HG03342 (cell line): ENCODE data around the gene HEATR5A.
"Not testable (repeated sequence)": the region's sequence is repeated elsewhere in the genome, so short reads cannot be mapped to it uniquely, and the experiment has no call there.

Experiments used
- ATAC-seq: cut with Tn5 transposase; IDR thresholded peaks from one replicate; pipeline ENCODE4 v1.9.1; 2021; ENCODE audit warnings: mild to moderate bottlenecking, moderate library complexity; ENCODE audit not compliant: unreplicated experiment

Gene HEATR5A

GRCh38 chr14:31337331-31337730 is 83.0 kb downstream of the HEATR5A start:
- ATAC-seq, result no peak

- ATAC-seq, result no peak
These were observed 83.7 kb downstream of the HEATR5A start for GRCh38 chr14:31336646-31337045.

DNA sequence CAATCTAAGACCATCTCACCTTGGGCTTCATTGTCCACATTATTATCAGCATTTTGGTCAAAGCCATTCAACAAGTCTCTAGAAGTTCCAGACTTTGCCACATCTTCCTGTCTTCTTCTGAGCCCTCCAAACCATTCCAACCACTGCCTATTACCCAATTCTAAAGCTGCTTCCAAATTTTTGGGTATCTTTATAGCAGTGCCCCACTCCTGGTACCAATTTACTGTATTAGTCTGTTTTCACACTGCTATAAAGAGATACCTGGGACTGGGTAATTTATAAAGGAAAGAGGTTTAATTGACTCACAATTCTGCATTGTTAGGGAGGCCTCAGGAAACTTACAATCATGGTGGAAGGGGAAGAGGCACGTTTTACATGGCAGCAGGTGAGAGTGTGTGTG is 89.0 kb downstream of the HEATR5A start:
- ATAC-seq, result not testable (repeated sequence)

GRCh38 chr14:31329876-31330521 is 90.4 kb downstream of the HEATR5A start:
- ATAC-seq, result not testable (repeated sequence)

DNA sequence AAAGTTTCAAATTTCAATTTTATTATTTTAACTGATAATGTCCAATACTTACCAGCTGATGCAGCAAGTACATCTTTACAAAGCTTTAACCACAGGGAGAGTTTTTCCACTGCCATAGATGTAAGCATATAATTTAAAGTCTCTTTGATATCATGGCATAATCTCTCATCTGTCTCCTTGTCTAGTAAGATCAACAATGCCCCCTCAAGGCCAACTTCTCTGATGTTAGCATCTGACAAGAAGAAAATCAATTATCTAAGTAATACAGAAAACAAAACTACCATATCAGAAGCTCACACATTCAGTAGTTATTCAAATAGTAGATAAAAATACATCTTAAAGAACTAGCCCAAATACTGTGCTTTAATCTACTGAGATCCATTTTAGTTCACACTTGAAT is 94.2 kb downstream of the HEATR5A start:
- no peak for ATAC-seq

- no peak for ATAC-seq
These were observed 96.9 kb downstream of the HEATR5A start for GRCh38 chr14:31323419-31323818.

- ATAC-seq, result no peak
These were observed 99.2 kb downstream of the HEATR5A start for GRCh38 chr14:31320922-31321766.

DNA sequence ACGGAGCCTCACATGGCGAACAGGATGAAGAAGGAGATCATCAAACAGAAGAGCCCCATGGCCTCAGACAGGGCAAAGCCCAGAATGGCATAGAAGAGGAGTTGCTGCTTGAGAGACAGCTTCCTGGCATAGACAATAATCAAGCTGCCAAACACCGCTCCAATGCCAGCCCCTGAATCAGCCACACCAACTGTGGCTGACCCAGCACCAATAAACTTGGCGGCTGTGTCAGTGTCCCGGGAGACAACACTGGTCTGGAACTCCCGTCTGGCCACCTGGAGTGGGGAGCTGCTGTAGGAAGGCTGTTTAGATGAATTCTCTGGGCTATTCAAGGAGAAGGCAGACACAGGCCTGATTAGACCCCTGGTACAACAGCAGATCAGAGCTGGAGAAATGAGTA is 100.1 kb downstream of the HEATR5A start:
- no peak for ATAC-seq

GRCh38 chr14:31319701-31320100 is 100.6 kb downstream of the HEATR5A start:
- ATAC-seq, result no peak

GRCh38 chr14:31312934-31313333 is 107.4 kb downstream of the HEATR5A start:
- ATAC-seq, result no peak

GRCh38 chr14:31312370-31312769 is 108.0 kb downstream of the HEATR5A start:
- not testable (repeated sequence) for ATAC-seq

DNA sequence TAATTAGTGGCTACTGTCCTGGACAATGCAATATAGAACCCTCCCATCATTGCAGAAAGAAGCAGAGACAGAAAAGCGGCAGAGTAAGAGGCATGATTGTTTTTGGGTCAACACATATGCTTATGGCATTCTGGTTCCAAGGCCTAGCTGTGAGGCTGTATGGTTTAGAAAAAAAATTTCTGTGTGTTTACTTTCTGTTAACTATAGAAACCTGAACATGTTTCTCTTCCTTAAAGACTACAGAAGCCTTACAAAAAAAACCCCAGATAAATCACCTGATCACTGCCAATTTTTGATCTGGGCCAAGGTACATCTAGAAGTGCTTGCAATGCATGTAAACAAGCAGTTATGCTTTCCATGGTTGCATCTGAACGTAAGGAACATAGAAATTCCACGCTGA is 112.7 kb downstream of the HEATR5A start:
- no peak for ATAC-seq

GRCh38 chr14:31307198-31307597 is 113.2 kb downstream of the HEATR5A start:
- ATAC-seq, result no peak

DNA sequence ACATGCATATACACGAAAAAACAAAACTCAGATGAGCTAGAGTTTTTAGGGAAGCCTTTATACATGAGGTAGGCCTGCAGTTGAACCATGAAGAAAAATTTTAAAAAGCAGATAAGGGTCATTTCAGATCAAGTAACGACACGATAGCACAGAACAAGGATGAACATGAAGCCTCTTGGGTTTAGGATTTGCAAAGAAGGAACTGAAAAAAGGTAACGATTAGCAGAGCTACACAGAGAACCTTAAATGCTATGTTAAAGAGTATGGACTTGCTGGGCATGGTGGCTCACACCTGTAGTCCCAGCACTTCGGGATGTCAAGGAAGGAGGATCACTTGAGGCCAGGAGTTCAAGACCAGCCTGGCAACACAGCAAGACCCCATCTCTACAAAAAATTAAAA is 116.7 kb downstream of the HEATR5A start:
- ATAC-seq, result no peak

GRCh38 chr14:31300883-31301282 is 119.5 kb downstream of the HEATR5A start:
- no peak for ATAC-seq

DNA sequence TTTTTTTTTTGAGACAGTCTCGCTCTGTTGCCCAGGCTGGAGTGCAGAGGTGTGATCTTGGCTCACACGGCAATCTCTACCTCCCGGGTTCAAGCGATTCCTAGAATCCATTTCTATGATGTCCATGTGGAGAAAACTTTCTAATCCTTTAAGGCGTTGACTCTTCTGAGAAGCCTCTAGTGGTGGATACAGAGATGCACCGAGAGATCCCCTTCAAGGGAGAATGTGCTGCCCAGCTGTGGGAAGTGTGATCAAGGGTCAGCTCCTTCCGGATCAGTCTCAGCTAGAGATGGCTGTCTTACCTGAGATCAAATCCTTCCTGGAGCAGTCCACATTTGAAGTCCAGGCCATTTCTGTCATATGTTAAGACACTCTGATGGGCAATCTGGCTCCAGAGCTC is 120.1 kb downstream of the HEATR5A start:
- no peak for ATAC-seq

GRCh38 chr14:31297701-31298344 is 122.5 kb downstream of the HEATR5A start:
- ATAC-seq, result no peak

- ATAC-seq, result no peak
These were observed 123.2 kb downstream of the HEATR5A start for GRCh38 chr14:31297112-31297511.

- ATAC-seq, result no peak
These were observed 125.5 kb downstream of the HEATR5A start for GRCh38 chr14:31294746-31295405.

DNA sequence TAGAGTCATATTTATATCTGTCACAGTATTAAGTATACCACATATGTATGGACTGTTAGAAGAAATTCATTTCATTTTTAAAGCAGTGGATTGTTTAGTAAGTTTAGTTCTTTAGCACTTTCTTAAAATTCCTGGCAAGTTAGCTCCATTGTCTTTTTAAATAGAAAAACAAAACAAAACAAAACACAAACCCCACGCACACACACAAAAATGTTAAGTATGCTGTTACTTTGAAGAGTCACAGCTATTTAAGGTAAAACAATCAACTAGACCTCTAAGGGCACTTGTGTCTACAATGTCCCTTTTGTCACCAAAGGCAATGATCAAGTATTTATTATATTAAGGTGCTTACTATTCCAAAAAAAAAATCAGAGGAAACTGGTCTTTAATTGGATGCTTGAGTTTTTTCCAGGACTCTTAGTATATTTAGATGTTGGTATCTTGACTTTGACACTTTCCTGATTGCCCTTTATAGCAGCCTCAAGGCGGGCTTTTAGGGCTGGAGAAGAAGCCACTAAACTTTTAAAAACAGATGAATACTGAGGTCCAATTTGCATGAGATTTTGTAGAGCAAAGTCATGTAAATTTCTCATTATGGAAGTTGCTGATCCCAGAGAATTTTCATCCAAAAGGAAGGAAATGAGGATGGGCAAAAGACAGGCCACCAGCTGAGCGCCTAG is 127.3 kb downstream of the HEATR5A start:
- ATAC-seq, result no peak

GRCh38 chr14:31291210-31291609 is 129.1 kb downstream of the HEATR5A start:
- no peak for ATAC-seq
